ENCODE results near the gene PCDH8.
A peak's percentile ranks its signal among the peaks of the same experiment; 100 is the strongest.

The PCDH8 gene, protein sequence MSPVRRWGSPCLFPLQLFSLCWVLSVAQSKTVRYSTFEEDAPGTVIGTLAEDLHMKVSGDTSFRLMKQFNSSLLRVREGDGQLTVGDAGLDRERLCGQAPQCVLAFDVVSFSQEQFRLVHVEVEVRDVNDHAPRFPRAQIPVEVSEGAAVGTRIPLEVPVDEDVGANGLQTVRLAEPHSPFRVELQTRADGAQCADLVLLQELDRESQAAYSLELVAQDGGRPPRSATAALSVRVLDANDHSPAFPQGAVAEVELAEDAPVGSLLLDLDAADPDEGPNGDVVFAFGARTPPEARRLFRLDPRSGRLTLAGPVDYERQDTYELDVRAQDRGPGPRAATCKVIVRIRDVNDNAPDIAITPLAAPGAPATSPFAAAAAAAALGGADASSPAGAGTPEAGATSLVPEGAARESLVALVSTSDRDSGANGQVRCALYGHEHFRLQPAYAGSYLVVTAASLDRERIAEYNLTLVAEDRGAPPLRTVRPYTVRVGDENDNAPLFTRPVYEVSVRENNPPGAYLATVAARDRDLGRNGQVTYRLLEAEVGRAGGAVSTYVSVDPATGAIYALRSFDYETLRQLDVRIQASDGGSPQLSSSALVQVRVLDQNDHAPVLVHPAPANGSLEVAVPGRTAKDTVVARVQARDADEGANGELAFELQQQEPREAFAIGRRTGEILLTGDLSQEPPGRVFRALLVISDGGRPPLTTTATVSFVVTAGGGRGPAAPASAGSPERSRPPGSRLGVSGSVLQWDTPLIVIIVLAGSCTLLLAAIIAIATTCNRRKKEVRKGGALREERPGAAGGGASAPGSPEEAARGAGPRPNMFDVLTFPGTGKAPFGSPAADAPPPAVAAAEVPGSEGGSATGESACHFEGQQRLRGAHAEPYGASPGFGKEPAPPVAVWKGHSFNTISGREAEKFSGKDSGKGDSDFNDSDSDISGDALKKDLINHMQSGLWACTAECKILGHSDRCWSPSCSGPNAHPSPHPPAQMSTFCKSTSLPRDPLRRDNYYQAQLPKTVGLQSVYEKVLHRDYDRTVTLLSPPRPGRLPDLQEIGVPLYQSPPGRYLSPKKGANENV

GRCh38 chr13:52848455-52849195, at the start of gene PCDH8:
Gene PCDH8, minus strand, starts transcription at chr13:52848640. Its CDS starts 204 bp downstream, at chr13:52848436.
- DNase-seq: no peak

GRCh38 chr13:52896827-52897659, 48.6 kb upstream of the PCDH8 start:
- no peak for DNase-seq

GRCh38 chr13:52894413-52894812, 46.0 kb upstream of the PCDH8 start:
- no peak for DNase-seq

DNA sequence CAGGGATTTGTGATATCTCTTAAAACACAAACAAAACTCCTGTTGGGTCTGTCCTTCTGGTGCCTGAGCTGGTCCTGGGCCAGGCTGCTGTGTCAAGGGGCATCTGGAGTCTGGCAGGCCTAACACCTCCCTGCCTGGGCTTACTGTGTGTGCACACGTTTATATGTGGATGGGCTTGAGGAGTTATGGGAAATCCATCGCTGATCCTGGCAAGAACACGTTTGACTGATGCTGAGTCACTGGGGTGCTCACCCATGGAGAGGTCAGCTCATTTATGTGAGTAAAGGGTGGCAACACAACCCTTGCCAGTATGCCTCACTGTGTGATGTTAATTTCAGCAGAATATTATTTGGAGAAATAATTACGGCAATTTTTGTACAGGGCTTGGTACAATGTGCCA, 44.5 kb upstream of the PCDH8 start:
- no peak for DNase-seq

- DNase-seq: no peak
Observed at GRCh38 chr13:52891706-52892105, 43.3 kb upstream of the PCDH8 start.

DNA sequence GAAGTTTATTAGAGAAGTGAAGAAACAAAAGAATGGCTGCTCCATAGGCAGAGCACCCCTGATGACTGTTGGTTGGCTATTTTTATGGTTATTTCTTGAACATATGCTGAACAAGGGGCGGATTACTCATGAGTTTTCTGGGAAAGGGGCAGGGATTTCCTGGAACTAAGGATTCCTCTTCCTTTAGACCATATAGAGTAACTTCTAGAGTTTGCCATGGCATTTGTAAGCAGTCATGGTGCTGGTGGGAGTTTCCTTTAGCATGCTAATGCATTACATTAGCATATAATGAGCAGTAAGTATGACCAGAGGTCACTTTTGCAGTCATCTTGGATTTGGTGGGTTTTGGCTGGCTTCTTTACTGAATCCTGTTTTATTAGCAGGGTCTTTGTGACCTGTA, 38.7 kb upstream of the PCDH8 start:
- DNase-seq: no peak

- DNase-seq: no peak
Observed at GRCh38 chr13:52885141-52885540, 36.7 kb upstream of the PCDH8 start.

- no peak for DNase-seq
Observed at GRCh38 chr13:52884429-52885010, 36.1 kb upstream of the PCDH8 start.

GRCh38 chr13:52882785-52883184, 34.3 kb upstream of the PCDH8 start:
- DNase-seq: no peak

DNA sequence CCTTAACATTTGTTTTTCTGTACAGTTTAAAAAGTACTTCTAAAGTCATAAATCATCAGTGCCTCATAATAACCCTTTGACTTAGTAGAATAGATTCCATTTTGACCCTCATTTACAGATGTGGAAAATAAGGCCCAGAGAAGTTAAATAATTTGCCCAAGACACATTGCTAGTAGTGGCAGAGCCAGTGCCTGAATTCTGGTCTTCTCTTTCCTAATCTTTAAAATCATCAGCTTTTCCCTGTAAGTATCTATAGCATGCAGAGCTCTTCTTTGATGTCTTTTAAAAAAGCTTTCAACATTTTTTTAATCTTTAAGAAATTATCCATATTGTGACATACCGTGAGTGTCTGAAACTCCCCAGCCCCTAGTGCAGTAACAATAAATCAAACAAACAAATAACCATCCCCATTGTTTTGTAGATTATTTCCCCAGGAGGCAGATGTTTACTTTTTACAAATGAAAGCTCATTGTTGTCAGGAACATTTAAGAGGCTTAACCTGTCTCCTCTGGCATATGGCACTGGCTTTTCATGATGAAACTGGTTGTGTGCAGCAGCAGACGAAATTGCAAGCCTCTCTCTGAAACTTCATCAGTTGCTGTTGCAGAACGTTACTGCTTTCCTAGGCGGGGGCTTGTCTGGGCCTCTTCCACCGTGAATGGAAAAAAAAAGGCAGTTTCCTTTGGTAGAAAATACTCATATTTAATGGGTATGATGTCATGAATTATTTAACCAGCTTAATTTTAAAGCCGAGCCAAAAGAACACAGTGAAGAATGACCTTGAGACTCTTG, 31.7 kb upstream of the PCDH8 start:
- DNase-seq: no peak

- no peak for DNase-seq
Observed at GRCh38 chr13:52878831-52879230, 30.4 kb upstream of the PCDH8 start.

DNA sequence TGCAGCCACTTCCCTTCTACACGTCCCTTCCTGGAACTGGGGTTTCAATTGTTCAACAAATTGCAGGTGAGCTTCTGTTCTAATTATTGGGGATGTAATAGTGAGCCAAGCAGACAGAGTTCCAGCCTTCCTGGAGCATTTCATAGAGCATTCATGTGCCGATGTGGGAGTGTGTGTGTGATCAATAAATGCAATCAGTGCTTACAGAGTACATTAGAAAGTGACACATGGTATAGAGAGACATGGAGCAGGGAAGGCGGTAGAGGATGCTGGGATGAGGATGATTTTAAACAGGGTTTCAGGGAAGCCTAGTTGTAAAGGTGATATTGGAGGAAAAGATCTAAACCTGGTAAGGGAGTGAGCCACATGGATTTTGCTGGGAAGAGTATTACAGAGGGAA, 21.7 kb upstream of the PCDH8 start:
- no peak for DNase-seq

GRCh38 chr13:52869621-52870020, 21.2 kb upstream of the PCDH8 start:
- DNase-seq: no peak

DNA sequence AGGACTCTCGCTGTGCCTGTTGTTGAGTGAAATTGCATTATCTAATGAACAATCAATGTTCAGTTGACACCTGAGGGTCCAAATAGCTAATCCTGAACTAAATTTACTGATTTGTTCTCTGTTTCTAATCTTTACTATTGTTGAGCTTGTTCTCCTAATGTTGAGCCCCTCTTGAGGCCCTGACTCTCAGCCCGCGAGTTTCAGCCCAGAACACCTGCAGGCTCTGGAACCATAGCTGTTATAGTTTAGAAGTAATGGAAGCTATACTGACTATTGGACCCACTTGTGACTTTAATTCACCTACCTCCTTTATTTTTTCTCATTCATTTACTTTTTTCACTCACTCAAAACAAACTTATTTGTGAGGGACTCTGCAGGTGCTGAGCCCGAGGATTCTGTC, 20.6 kb upstream of the PCDH8 start:
- no peak for DNase-seq

- no peak for DNase-seq
Observed at GRCh38 chr13:52868190-52868589, 19.8 kb upstream of the PCDH8 start.

DNA sequence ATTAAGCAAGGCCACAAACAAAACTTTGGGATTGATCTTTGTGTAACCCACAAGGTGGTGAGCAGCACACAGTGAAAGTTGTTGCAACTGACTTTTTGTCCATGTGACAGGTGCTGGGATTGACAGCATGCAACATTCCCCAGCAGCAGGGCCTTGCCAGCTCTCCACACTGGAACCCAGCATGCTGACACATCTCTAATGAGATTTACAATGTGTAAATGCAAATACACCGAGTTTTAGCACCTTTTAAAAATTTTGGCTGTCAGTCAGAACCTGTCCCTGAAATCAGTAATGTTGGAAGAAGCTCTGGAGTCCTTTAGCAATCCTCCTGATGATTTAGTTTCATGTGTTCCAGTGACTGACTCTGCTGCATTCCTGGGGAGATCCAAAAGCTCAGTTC, 16.5 kb upstream of the PCDH8 start:
- no peak for DNase-seq

GRCh38 chr13:52862358-52863206, 14.1 kb upstream of the PCDH8 start:
- DNase-seq: no peak

- no peak for DNase-seq
Observed at GRCh38 chr13:52852444-52852843, 4.0 kb upstream of the PCDH8 start.

GRCh38 chr13:52851137-52851962, 2.9 kb upstream of the PCDH8 start:
- DNase-seq: peak; percentile 8

Data from activated naive CD4-positive, alpha-beta T cell treated with Interleukin-2 at 50 U/mL for 16 hours (primary cell).